Activated CD8-positive, alpha-beta T cell treated with anti-CD3 and anti-CD28 coated beads for 36 hours (primary cell): ENCODE measurements around the gene UPF1. TPM values are rescaled to one million over a fixed set of nuclear protein-coding genes. Genes with fewer than 3 reads are reported as not detected.

Source experiments
- total RNA-seq, 2 experiments: library from RNA; stranded (reverse); gene quantifications; one replicate each; pipeline ENCODE4 v1.2.3, GENCODE V29; 2021

The UPF1 gene
- total RNA-seq, 2 experiments from 2014 or later = 75.9 to 87.6 TPM

Other genes starting within 250 kb of the UPF1 start
- gene REX1BD, start 243.2 kb upstream of the UPF1 start, total RNA-seq = 10 to 100 TPM; 61.2 to 65.1 TPM
- gene CRLF1, start 225.2 kb upstream of the UPF1 start, total RNA-seq = not detected
- gene TMEM59L, start 219.1 kb upstream of the UPF1 start, total RNA-seq = not detected
- gene KLHL26, start 194.9 kb upstream of the UPF1 start, total RNA-seq = 10 to 100 TPM; 10.3 to 10.8 TPM
- gene CRTC1, start 148.3 kb upstream of the UPF1 start, total RNA-seq = 1 to 10 TPM; 4.4 to 4.5 TPM
- not detected for gene COMP, start 40.7 kb upstream of the UPF1 start, total RNA-seq
- under 1 TPM; 0.18 to 0.36 TPM for gene CERS1, start 64.2 kb downstream of the UPF1 start, total RNA-seq
- gene COPE, start 87.4 kb downstream of the UPF1 start, total RNA-seq = 100 to 1,000 TPM; 179 to 183 TPM
- 10 to 100 TPM; 61.0 to 61.6 TPM for gene DDX49, start 87.8 kb downstream of the UPF1 start, total RNA-seq
- gene HOMER3, start 109.3 kb downstream of the UPF1 start, total RNA-seq = under 1 TPM; 0.36 to 0.51 TPM
- gene SUGP2, start 201.6 kb downstream of the UPF1 start, total RNA-seq = 100 to 1,000 TPM; 104 to 112 TPM
- 10 to 100 TPM; 34.2 to 42.8 TPM for gene ARMC6, start 201.6 kb downstream of the UPF1 start, total RNA-seq
- 10 to 100 TPM; 10.9 to 11.1 TPM for gene SLC25A42, start 232.0 kb downstream of the UPF1 start, total RNA-seq